Activated CD4-positive, alpha-beta T cell treated with anti-CD3 and anti-CD28 coated beads, Interleukin-2, amount 10 ng/mL, durations not matched to agents 7 days and 5 days (primary cell): Measurements from ENCODE around the gene CTNNA3. TPM values are rescaled to one million over a fixed set of nuclear protein-coding genes. Genes with fewer than 3 reads are reported as not detected.

ENCODE experiments used
- CTCF ChIA-PET: fragments of 350-600 bp; sonication (Branson Sonifier 250); formaldehyde crosslinking; loops from one replicate; lab custom pipeline; 2021; ENCODE audit warnings: antibody characterized with exemption; lab: Charles Lee
- POLR2A ChIA-PET: fragments of 350-600 bp; sonication (Branson Sonifier 250); formaldehyde crosslinking; loops from one replicate; lab custom pipeline; 2021; ENCODE audit warnings: antibody characterized with exemption; lab: Charles Lee
- DNase-seq: peaks from one replicate; pipeline ENCODE4 v3.0.0-alpha.2; 2020
- H3K27ac Mint-ChIP-seq: one replicate; pipeline ENCODE4 v1.8.0; 2021; ENCODE audit warnings: mild to moderate bottlenecking, moderate library complexity, mixed read lengths
- H3K27me3 Mint-ChIP-seq: one replicate; pipeline ENCODE4 v1.8.0; 2021; ENCODE audit warnings: mixed read lengths
- H3K36me3 Mint-ChIP-seq: one replicate; pipeline ENCODE4 v1.8.0; 2021; ENCODE audit warnings: low read depth, mixed read lengths
- H3K4me1 Mint-ChIP-seq: one replicate; pipeline ENCODE4 v1.8.0; 2021; ENCODE audit warnings: mixed read lengths
- H3K4me3 Mint-ChIP-seq: one replicate; pipeline ENCODE4 v1.8.0; 2021; ENCODE audit warnings: mild to moderate bottlenecking, moderate library complexity, mixed read lengths
- H3K9me3 Mint-ChIP-seq: one replicate; pipeline ENCODE4 v1.8.0; 2021; ENCODE audit warnings: mixed read lengths
- total RNA-seq, 2 experiments: library from RNA; stranded (reverse); gene quantifications; one replicate each; pipeline ENCODE4 v1.2.3, GENCODE V29; 2021

Gene CTNNA3
- total RNA-seq, 2 experiments from 2014 or later, result 0.57 to 0.58 TPM

- ChIA-PET POLR2A (no interaction called here), CTCF (interaction anchor here (1.6 kb wide), 1 partner anchor 13 kb away, joined by 4 read pairs; no protein-coding TSS in a partner anchor)
- no peaks in the 10 kb centered on the region for H3K27me3 Mint-ChIP-seq
- no peaks in the 10 kb centered on the region for H3K4me1 Mint-ChIP-seq
- H3K9me3 Mint-ChIP-seq, result peaks cover 5% of the 10 kb centered on the region
- H3K4me3 Mint-ChIP-seq, result no peak overlapping the region
- H3K36me3 Mint-ChIP-seq, result no peaks in the 10 kb centered on the region
- H3K27ac Mint-ChIP-seq, result no peak overlapping the region
- DNase-seq, result no peak
These were observed 364.7 kb downstream of the CTNNA3 start for GRCh38 chr10:67331121-67331910.

- no peak overlapping the region for H3K4me3 Mint-ChIP-seq
- H3K9me3 Mint-ChIP-seq, result peaks cover 13% of the 10 kb centered on the region
- ChIA-PET CTCF (no interaction called here), POLR2A (no interaction called here)
- no peak for DNase-seq
- no peaks in the 10 kb centered on the region for H3K27me3 Mint-ChIP-seq
- no peaks in the 10 kb centered on the region for H3K4me1 Mint-ChIP-seq
- no peak overlapping the region for H3K27ac Mint-ChIP-seq
- H3K36me3 Mint-ChIP-seq, result no peaks in the 10 kb centered on the region
These were observed 368.1 kb downstream of the CTNNA3 start for GRCh38 chr10:67327626-67328535.

GRCh38 chr10:67319976-67320375 is 376.0 kb downstream of the CTNNA3 start:
- Mint-ChIP-seq H3K27me3 (no peaks in the 10 kb centered on the region), H3K4me1 (no peaks in the 10 kb centered on the region), H3K27ac (no peak overlapping the region), H3K9me3 (peaks cover 5% of the 10 kb centered on the region), H3K4me3 (no peak overlapping the region), H3K36me3 (no peaks in the 10 kb centered on the region)
- POLR2A ChIA-PET, result no interaction called here
- DNase-seq, result no peak
- CTCF ChIA-PET, result interaction anchor here (0.7 kb wide), 1 partner anchor 15 kb away, joined by 4 read pairs; no protein-coding TSS in a partner anchor

GRCh38 chr10:67308912-67309311 is 387.1 kb downstream of the CTNNA3 start:
- Mint-ChIP-seq H3K4me3 (no peak overlapping the region), H3K36me3 (no peaks in the 10 kb centered on the region), H3K4me1 (peaks cover 2% of the 10 kb centered on the region), H3K9me3 (no peaks in the 10 kb centered on the region), H3K27me3 (peaks cover 2% of the 10 kb centered on the region), H3K27ac (no peak overlapping the region)
- no peak for DNase-seq
- ChIA-PET CTCF (interaction anchor here (0.5 kb wide), 1 partner anchor 206 kb away, joined by 3 read pairs; no protein-coding TSS in a partner anchor), POLR2A (no interaction called here)

- CTCF ChIA-PET, result interaction anchor here (1.3 kb wide), 1 partner anchor 10 kb away, joined by 3 read pairs; no protein-coding TSS in a partner anchor
- DNase-seq, result no peak
- Mint-ChIP-seq H3K36me3 (no peaks in the 10 kb centered on the region), H3K27me3 (peaks cover 2% of the 10 kb centered on the region), H3K27ac (no peak overlapping the region), H3K9me3 (no peaks in the 10 kb centered on the region), H3K4me3 (no peak overlapping the region), H3K4me1 (peaks cover 2% of the 10 kb centered on the region)
- POLR2A ChIA-PET, result no interaction called here
These were observed 389.3 kb downstream of the CTNNA3 start for GRCh38 chr10:67306588-67307205.

GRCh38 chr10:67302701-67303100 is 393.3 kb downstream of the CTNNA3 start:
- no peak overlapping the region for H3K4me3 Mint-ChIP-seq
- no peak overlapping the region for H3K27ac Mint-ChIP-seq
- ChIA-PET POLR2A (no interaction called here), CTCF (no interaction called here)
- no peaks in the 10 kb centered on the region for H3K36me3 Mint-ChIP-seq
- H3K27me3 Mint-ChIP-seq, result no peaks in the 10 kb centered on the region
- DNase-seq, result no peak
- H3K9me3 Mint-ChIP-seq, result peaks cover 3% of the 10 kb centered on the region
- no peaks in the 10 kb centered on the region for H3K4me1 Mint-ChIP-seq

- DNase-seq, result no peak
- Mint-ChIP-seq H3K27ac (no peak overlapping the region), H3K4me1 (no peaks in the 10 kb centered on the region), H3K4me3 (no peak overlapping the region), H3K27me3 (no peaks in the 10 kb centered on the region), H3K9me3 (peaks cover 3% of the 10 kb centered on the region), H3K36me3 (no peaks in the 10 kb centered on the region)
- ChIA-PET POLR2A (no interaction called here), CTCF (no interaction called here)
These were observed 396.2 kb downstream of the CTNNA3 start for GRCh38 chr10:67299761-67300160.

- Mint-ChIP-seq H3K27me3 (no peaks in the 10 kb centered on the region), H3K9me3 (peaks cover 3% of the 10 kb centered on the region), H3K36me3 (no peaks in the 10 kb centered on the region), H3K4me3 (no peak overlapping the region), H3K27ac (no peak overlapping the region), H3K4me1 (no peaks in the 10 kb centered on the region)
- CTCF ChIA-PET, result no interaction called here
- no peak for DNase-seq
- POLR2A ChIA-PET, result no interaction called here
These were observed 398.3 kb downstream of the CTNNA3 start for GRCh38 chr10:67297637-67298181.

- no peak overlapping the region for H3K4me3 Mint-ChIP-seq
- ChIA-PET CTCF (interaction anchor here (1.0 kb wide), 1 partner anchor 9 kb away, joined by 3 read pairs; no protein-coding TSS in a partner anchor), POLR2A (no interaction called here)
- peaks cover 3% of the 10 kb centered on the region for H3K9me3 Mint-ChIP-seq
- no peak overlapping the region for H3K27ac Mint-ChIP-seq
- H3K27me3 Mint-ChIP-seq, result no peaks in the 10 kb centered on the region
- no peaks in the 10 kb centered on the region for H3K36me3 Mint-ChIP-seq
- no peak for DNase-seq
- H3K4me1 Mint-ChIP-seq, result no peaks in the 10 kb centered on the region
These were observed 399.1 kb downstream of the CTNNA3 start for GRCh38 chr10:67296926-67297325.

GRCh38 chr10:67288688-67289410 is 407.1 kb downstream of the CTNNA3 start:
- POLR2A ChIA-PET, result no interaction called here
- DNase-seq, result no peak
- Mint-ChIP-seq H3K36me3 (no peaks in the 10 kb centered on the region), H3K4me3 (no peak overlapping the region), H3K4me1 (no peaks in the 10 kb centered on the region), H3K27me3 (no peaks in the 10 kb centered on the region), H3K27ac (no peak overlapping the region), H3K9me3 (no peaks in the 10 kb centered on the region)
- CTCF ChIA-PET, result no interaction called here

- no peaks in the 10 kb centered on the region for H3K36me3 Mint-ChIP-seq
- H3K4me3 Mint-ChIP-seq, result no peak overlapping the region
- no peaks in the 10 kb centered on the region for H3K27me3 Mint-ChIP-seq
- no peak overlapping the region for H3K27ac Mint-ChIP-seq
- no peaks in the 10 kb centered on the region for H3K4me1 Mint-ChIP-seq
- ChIA-PET CTCF (no interaction called here), POLR2A (no interaction called here)
- DNase-seq, result no peak
- H3K9me3 Mint-ChIP-seq, result no peaks in the 10 kb centered on the region
These were observed 411.4 kb downstream of the CTNNA3 start for GRCh38 chr10:67284589-67284988.

GRCh38 chr10:67282871-67283270 is 413.1 kb downstream of the CTNNA3 start:
- DNase-seq, result no peak
- no peak overlapping the region for H3K27ac Mint-ChIP-seq
- H3K36me3 Mint-ChIP-seq, result no peaks in the 10 kb centered on the region
- H3K4me3 Mint-ChIP-seq, result no peak overlapping the region
- ChIA-PET POLR2A (no interaction called here), CTCF (no interaction called here)
- H3K27me3 Mint-ChIP-seq, result no peaks in the 10 kb centered on the region
- H3K4me1 Mint-ChIP-seq, result no peaks in the 10 kb centered on the region
- no peaks in the 10 kb centered on the region for H3K9me3 Mint-ChIP-seq
